Lower lobe of right lung (tissue), 2 donors: Measurements from ENCODE around the gene DENND2A. TPM values are rescaled to one million over a fixed set of nuclear protein-coding genes. Genes with fewer than 3 reads are reported as not detected.
A peak's percentile ranks its signal among the peaks of the same experiment; 100 is the strongest.

Source experiments
- ATAC-seq, 2 donors: fragments of 200-7000 bp; cut with Tn5 transposase; one replicate each; pipeline ENCODE4 v1.9.1; 2020 to 2022; ENCODE audit warnings: mild to moderate bottlenecking in 2 of 2, moderate library complexity in 2 of 2
- DNase-seq: peaks from one replicate; pipeline ENCODE4 v3.0.0-alpha.2; 2020
- H3K27ac ChIP-seq: fragments of 200-600 bp; one replicate; pipeline ENCODE4 v1.8.0; 2022
- H3K27me3 ChIP-seq: fragments of 200-600 bp; one replicate; pipeline ENCODE4 v1.8.0; 2022; ENCODE audit warnings: low read depth
- H3K36me3 ChIP-seq: fragments of 200-600 bp; one replicate; pipeline ENCODE4 v1.8.0; 2022; ENCODE audit warnings: mild to moderate bottlenecking
- H3K4me1 ChIP-seq: fragments of 200-600 bp; one replicate; pipeline ENCODE4 v1.8.0; 2022
- H3K4me3 ChIP-seq: fragments of 200-600 bp; one replicate; pipeline ENCODE4 v1.8.0; 2022; ENCODE audit warnings: mild to moderate bottlenecking
- H3K9me3 ChIP-seq: fragments of 200-600 bp; one replicate; pipeline ENCODE4 v1.8.0; 2022
- intact Hi-C: fragments of 100-400 bp; cut with DNase I; formaldehyde crosslinking; loops from one replicate; pipeline ENCODE4 v1.11.0; 2022
- total RNA-seq: library from RNA; stranded (reverse); fragmentation: NEBNext Ultra II Directional; extraction: Animal tissue kit (Norgen Biotek cat#: 25700); gene quantifications from one replicate; pipeline ENCODE4 v1.2.1, GENCODE V29; 2021
- TF ChIP-seq, protein P1 (sequence below): fragments of 200-600 bp; IDR thresholded peaks from one replicate; pipeline ENCODE4 v1.8.0; 2022; ENCODE audit warnings: antibody characterized with exemption, mild to moderate bottlenecking
- donor health status: DM: no; HTN: yes; CAD: no; lungs with severe emphysema.

The DENND2A gene
- total RNA-seq, 1 donor from 2014 or later: 19.0 TPM

DNA sequence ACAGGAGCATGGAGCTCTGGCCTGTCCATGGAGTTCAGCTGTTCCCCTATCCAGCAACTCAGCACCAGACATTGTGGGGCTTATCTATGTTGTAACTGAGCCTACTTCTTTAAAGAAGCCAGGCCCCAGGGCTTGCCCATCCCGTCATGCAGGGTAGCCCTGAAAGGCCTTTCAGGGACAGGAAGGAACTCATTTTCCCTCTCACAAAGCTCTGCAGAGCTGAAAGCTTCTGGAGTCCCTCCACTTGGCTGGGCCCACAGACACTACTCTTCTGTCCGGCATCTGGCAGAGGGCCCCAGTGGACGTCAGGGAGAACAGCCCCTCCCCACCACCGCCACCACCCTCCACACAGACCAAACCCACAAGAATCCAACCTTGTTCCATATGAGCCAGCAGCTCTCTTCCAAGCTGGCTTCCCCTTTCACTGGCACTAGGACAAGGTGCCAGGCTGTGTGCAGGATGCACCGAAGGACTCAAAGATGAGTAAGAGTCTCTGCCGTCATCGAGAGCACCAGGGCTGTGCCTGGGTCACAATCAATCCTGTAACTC, 33.1 kb downstream of the DENND2A start:
- Histone ChIP-seq H3K36me3 (no peaks in the 10 kb centered on the region), H3K4me3 (no peak overlapping the region), H3K9me3 (no peaks in the 10 kb centered on the region), H3K4me1 (peaks cover 14% of the 10 kb centered on the region), H3K27ac (peak overlapping the region; percentile 24), H3K27me3 (no peaks in the 10 kb centered on the region)
- TF ChIP-seq, protein P1, sequence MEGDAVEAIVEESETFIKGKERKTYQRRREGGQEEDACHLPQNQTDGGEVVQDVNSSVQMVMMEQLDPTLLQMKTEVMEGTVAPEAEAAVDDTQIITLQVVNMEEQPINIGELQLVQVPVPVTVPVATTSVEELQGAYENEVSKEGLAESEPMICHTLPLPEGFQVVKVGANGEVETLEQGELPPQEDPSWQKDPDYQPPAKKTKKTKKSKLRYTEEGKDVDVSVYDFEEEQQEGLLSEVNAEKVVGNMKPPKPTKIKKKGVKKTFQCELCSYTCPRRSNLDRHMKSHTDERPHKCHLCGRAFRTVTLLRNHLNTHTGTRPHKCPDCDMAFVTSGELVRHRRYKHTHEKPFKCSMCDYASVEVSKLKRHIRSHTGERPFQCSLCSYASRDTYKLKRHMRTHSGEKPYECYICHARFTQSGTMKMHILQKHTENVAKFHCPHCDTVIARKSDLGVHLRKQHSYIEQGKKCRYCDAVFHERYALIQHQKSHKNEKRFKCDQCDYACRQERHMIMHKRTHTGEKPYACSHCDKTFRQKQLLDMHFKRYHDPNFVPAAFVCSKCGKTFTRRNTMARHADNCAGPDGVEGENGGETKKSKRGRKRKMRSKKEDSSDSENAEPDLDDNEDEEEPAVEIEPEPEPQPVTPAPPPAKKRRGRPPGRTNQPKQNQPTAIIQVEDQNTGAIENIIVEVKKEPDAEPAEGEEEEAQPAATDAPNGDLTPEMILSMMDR: no peak
- intact Hi-C loops: no loop called here
- DNase-seq (peak; percentile 54), ATAC-seq (peak; percentile 61 to 64)

DNA sequence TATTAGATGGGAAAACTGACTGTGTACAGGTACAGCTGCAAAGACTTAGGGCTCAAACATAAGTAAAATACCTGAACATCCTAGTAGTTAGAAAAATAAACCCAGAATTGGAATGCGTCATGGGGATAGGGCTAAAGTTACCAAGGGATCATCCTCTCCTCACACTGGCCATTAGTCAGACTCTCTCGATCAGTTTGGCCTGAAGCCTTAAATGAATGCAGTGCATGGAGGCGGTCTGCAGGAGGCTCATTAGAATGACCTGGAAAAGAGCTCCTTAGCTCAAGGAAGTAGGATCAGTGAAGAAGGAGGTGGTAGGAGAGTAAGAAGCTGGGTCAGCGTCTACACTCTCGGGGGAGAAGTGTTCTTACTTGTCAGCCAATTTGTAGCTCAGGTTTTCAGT, 35.3 kb downstream of the DENND2A start:
- TF ChIP-seq, protein P1: no peak
- no peaks in the 10 kb centered on the region for H3K27me3 ChIP-seq

DNA sequence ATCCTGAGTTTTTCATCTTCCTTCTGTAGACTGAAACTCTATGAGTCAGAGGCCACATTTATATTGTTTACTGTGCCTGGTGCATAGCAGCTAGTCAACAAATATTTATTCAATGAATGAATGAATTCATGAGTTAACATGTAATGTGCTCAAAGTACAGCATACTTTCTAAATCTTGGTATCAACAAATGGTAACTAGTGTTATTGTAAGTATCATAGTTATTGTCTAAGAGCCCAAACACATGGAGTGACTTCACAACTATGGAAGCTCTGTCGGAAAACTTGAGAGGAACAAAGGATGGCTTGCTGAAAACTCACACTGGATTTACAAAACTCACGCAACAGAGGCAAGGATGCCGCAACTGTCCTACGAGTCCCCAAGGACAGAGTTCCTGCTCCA, 35.9 kb downstream of the DENND2A start:
- TF ChIP-seq, protein P1: no peak
- ATAC-seq (no peak), DNase-seq (no peak)
- peaks cover 14% of the 10 kb centered on the region for H3K4me1 ChIP-seq
- no peaks in the 10 kb centered on the region for H3K27me3 ChIP-seq
- intact Hi-C loops: no loop called here
- no peaks in the 10 kb centered on the region for H3K9me3 ChIP-seq
- H3K36me3 ChIP-seq: no peaks in the 10 kb centered on the region
- no peak overlapping the region for H3K4me3 ChIP-seq
- H3K27ac ChIP-seq: no peak overlapping the region

More for the DNA sequence above, 35.3 kb downstream of the DENND2A start:
- Histone ChIP-seq H3K4me3 (no peak overlapping the region), H3K4me1 (peaks cover 14% of the 10 kb centered on the region), H3K27ac (no peak overlapping the region), H3K9me3 (no peaks in the 10 kb centered on the region), H3K36me3 (no peaks in the 10 kb centered on the region)
- ATAC-seq (no peak), DNase-seq (no peak)
- intact Hi-C loops: no loop called here

DNA sequence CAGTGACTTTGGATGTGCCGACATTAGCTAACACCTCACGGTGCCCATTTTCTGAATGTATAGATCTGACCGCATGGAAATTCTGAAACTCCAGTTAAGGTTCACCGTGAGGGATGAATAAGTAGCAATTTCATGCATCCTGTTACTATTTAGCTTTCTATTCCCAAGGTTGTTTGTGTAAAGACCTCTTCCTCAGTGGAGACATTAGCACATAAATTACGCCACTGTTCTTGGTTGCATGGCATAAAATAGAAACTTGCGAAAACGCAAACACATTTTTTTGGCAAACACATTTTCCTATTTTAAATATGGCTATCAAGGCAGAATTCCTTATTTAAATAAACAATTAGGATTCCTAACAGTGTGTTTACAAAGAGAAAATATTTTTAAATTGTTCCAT, 36.5 kb downstream of the DENND2A start:
- Histone ChIP-seq H3K27ac (no peak overlapping the region), H3K36me3 (no peaks in the 10 kb centered on the region), H3K27me3 (no peaks in the 10 kb centered on the region), H3K9me3 (no peaks in the 10 kb centered on the region), H3K4me1 (peaks cover 14% of the 10 kb centered on the region), H3K4me3 (no peak overlapping the region)
- TF ChIP-seq, protein P1: no peak
- ATAC-seq (no peak), DNase-seq (no peak)
- intact Hi-C loops: no loop called here

DNA sequence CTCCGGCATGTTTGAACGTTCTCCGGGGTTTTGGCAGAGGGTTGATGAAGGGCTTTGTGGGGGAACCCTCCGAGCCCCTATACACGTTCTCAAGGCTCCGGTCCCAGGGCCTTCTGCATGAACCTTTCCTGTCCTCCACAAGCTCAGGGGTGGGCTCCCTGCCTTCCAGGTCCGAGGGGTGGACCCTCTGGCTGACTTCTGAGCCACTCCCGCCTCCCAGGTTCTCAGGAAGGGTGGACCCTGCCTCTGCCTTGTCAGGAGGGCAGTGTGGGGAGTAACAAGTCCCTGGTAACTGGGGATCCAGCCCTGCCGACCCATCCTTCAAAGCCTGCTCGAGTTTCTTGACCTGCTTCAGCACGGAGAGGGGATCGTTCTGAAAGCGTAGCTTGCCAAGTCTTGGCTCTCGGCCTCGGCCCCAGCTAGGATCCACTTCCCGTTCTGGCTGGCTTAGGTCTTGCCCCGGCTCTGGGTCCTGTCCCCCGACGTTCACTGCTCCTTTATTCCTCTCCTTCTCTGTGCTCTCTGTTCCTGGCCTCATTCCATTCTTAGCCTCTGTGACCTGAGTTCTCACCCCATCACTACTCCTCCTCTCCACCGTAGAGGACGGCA, 38.9 kb downstream of the DENND2A start:
- Histone ChIP-seq H3K4me3 (no peak overlapping the region), H3K27me3 (no peaks in the 10 kb centered on the region), H3K36me3 (no peaks in the 10 kb centered on the region), H3K27ac (no peak overlapping the region), H3K4me1 (no peaks in the 10 kb centered on the region), H3K9me3 (no peaks in the 10 kb centered on the region)
- TF ChIP-seq, protein P1: no peak
- ATAC-seq: no peak
- intact Hi-C loops: no loop called here
- DNase-seq: no peak
